Vagina (tissue), 2 donors: ENCODE measurements around the gene ADCY1. TPM values are rescaled to one million over a fixed set of nuclear protein-coding genes. Genes with fewer than 3 reads are reported as not detected.

Experiments used
- DNase-seq, 2 donors: peaks; one replicate each; pipeline ENCODE4 v3.0.0-alpha.2; 2017; ENCODE audit errors: extremely low spot score in 2 of 2
- H3K27ac ChIP-seq: fragments of 200-600 bp; sonication (generic); one replicate; pipeline ENCODE4 v1.5.1; 2019
- H3K27me3 ChIP-seq: fragments of 200-600 bp; sonication (generic); one replicate; pipeline ENCODE4 v1.5.1; 2019
- H3K36me3 ChIP-seq, 2 donors: fragments of 200-600 bp; sonication (generic); one replicate each; pipeline ENCODE4 v1.5.1; 2017 to 2019
- H3K4me1 ChIP-seq: fragments of 200-600 bp; sonication (generic); one replicate; pipeline ENCODE4 v1.5.1; 2019
- H3K4me3 ChIP-seq, 2 donors: fragments of 200-600 bp; sonication (generic); 1 replicate in 1 of 2; 2 replicates in 1 of 2; pipeline ENCODE4 v1.5.1; 2016 to 2019
- H3K9me3 ChIP-seq: fragments of 200-600 bp; sonication (generic); one replicate; pipeline ENCODE4 v1.5.1; 2019
- POLR2A ChIP-seq, 2 donors: fragments of 450-650 bp; IDR thresholded peaks; one replicate each; pipeline ENCODE4 v1.6.1; 2017; ENCODE audit warnings: antibody characterized with exemption in 2 of 2, mild to moderate bottlenecking in 2 of 2, moderate library complexity in 2 of 2
- POLR2AphosphoS5 ChIP-seq, 2 donors: sonication (generic); formaldehyde crosslinking; IDR thresholded peaks; one replicate each; pipeline ENCODE4 v1.9.0; 2017; ENCODE audit warnings: antibody characterized with exemption in 2 of 2, mild to moderate bottlenecking in 2 of 2, low read depth in 1 of 2; ENCODE audit not compliant: insufficient read depth in 1 of 2
- intact Hi-C: fragments of 100-400 bp; cut with DNase I; formaldehyde crosslinking; loops from one replicate; pipeline ENCODE4 v1.15.1; 2023
- total RNA-seq: library from RNA; depleted of rRNA; stranded (reverse); fragments of >200 nt; gene quantifications from one replicate; pipeline ENCODE4 v1.2.3, GENCODE V29; 2016
- TF ChIP-seq, protein P1 (sequence below), 3 experiments: fragments of 450-650 bp in 2 of 3; fragments of 200-600 bp in 1 of 3; sonication (generic) in 1 of 3; IDR thresholded peaks; one replicate each; pipeline ENCODE4 v1.5.1; 2017 to 2019; ENCODE audit warnings: antibody characterized with exemption in 3 of 3, mild to moderate bottlenecking in 2 of 3, moderate library complexity in 2 of 3

The ADCY1 gene
- total RNA-seq, 1 donor from 2014 or later = 2.5 TPM

DNA sequence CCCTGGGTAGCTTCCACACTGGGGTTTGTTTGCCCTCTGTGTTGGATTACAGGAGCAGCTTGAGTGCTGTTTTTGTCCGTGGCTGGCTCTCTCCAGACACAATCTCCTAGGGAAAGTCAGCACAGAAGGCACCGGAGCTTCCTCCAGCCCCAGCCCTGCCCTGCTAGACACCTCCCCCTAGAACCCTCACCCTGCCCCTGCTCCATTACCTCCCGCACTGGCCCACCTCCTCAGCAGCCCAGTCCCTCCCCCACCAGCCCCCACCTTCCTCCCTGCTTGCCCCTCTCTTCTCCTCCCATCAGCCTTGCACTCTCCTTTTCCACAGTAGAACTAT, 130.5 kb downstream of the ADCY1 start:
- H3K27ac ChIP-seq = no peak overlapping the region
- peak in 1 of 2 donors; percentile 54 for DNase-seq
- H3K4me1 ChIP-seq = peaks cover 9% of the 10 kb centered on the region
- H3K4me3 ChIP-seq = no peak overlapping the region
- TF ChIP-seq, protein P1, sequence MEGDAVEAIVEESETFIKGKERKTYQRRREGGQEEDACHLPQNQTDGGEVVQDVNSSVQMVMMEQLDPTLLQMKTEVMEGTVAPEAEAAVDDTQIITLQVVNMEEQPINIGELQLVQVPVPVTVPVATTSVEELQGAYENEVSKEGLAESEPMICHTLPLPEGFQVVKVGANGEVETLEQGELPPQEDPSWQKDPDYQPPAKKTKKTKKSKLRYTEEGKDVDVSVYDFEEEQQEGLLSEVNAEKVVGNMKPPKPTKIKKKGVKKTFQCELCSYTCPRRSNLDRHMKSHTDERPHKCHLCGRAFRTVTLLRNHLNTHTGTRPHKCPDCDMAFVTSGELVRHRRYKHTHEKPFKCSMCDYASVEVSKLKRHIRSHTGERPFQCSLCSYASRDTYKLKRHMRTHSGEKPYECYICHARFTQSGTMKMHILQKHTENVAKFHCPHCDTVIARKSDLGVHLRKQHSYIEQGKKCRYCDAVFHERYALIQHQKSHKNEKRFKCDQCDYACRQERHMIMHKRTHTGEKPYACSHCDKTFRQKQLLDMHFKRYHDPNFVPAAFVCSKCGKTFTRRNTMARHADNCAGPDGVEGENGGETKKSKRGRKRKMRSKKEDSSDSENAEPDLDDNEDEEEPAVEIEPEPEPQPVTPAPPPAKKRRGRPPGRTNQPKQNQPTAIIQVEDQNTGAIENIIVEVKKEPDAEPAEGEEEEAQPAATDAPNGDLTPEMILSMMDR (IDR thresholded peaks at IDR 0.05) = no peak
- TF ChIP-seq POLR2A (IDR thresholded peaks at IDR 0.05) (no peak), POLR2AphosphoS5 (IDR thresholded peaks at IDR 0.05; ENCODE audit: insufficient read depth in 1 of 2, low read depth in 1 of 2) (no peak)
- H3K9me3 ChIP-seq = no peaks in the 10 kb centered on the region
- intact Hi-C loops = no loop called here
- H3K36me3 ChIP-seq = no peaks in the 10 kb centered on the region
- no peaks in the 10 kb centered on the region for H3K27me3 ChIP-seq

- Histone ChIP-seq H3K4me1 (no peaks in the 10 kb centered on the region), H3K9me3 (no peaks in the 10 kb centered on the region), H3K36me3 (no peaks in the 10 kb centered on the region), H3K4me3 (no peak overlapping the region), H3K27me3 (no peaks in the 10 kb centered on the region), H3K27ac (no peak overlapping the region)
- intact Hi-C loops = no loop called here
- TF ChIP-seq POLR2A (IDR thresholded peaks at IDR 0.05) = no peak
- no peak for TF ChIP-seq POLR2AphosphoS5 (IDR thresholded peaks at IDR 0.05; ENCODE audit: insufficient read depth in 1 of 2, low read depth in 1 of 2)
- TF ChIP-seq, protein P1 (IDR thresholded peaks at IDR 0.05) = no peak
- peak; percentile 49 to 71 for DNase-seq
These were observed 134.1 kb downstream of the ADCY1 start for GRCh38 chr7:45708046-45708950.

- Histone ChIP-seq H3K27ac (peak overlapping the region; percentile 73), H3K4me3 (no peak overlapping the region), H3K9me3 (no peaks in the 10 kb centered on the region), H3K4me1 (no peaks in the 10 kb centered on the region), H3K36me3 (no peaks in the 10 kb centered on the region), H3K27me3 (no peaks in the 10 kb centered on the region)
- DNase-seq = peak; percentile 77 to 90
- intact Hi-C loops = no loop called here
- peak in 1 of 2 donors; percentile 61 for TF ChIP-seq POLR2AphosphoS5 (IDR thresholded peaks at IDR 0.05; ENCODE audit: insufficient read depth in 1 of 2, low read depth in 1 of 2)
- TF ChIP-seq, protein P1 (IDR thresholded peaks at IDR 0.05) = no peak
These were observed 135.2 kb downstream of the ADCY1 start for GRCh38 chr7:45709168-45710042.

DNA sequence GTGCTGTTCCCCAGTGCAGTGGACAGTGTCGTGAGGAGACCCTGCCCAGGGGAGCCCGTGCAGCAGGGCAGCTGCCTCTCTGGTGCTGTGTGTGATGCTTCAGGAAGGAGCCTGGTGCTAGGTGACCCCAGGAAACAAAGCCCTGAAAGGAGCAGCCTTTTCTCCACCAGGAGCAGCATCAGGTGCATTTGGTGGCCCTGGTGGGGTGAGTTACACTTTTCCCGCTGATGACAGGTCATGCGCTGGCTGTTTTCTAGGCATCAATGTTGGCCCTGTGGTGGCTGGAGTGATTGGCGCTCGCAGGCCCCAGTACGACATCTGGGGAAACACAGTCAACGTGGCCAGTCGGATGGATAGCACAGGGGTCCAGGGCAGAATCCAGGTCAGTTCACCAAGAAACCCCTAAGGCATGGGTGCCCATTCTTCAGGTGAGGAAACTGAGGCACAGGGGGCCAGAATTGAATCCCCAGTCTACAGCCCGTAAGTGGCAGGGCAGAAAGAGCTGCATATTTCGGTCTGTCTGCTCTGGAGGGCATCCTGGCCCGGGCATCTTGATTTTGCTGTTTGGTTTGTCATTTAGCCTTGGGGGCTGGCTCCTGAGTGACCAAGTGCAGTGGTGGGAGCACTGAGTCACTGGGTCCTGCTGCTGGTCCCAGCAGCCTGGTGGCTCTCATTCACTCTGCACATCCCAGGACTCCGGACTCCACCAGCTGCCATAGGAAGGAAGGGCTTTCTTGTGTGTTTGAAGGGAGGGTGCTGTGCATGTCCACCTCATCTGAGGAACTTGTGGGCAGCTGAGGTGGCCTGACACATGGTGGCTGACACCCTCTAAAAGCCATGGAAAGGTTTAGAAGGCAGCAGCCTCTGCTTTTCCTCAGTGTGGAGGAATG, 136.3 kb downstream of the ADCY1 start:
- intact Hi-C loops = no loop called here
- TF ChIP-seq POLR2A (IDR thresholded peaks at IDR 0.05) (no peak), POLR2AphosphoS5 (IDR thresholded peaks at IDR 0.05; ENCODE audit: insufficient read depth in 1 of 2, low read depth in 1 of 2) (no peak)
- TF ChIP-seq, protein P1 (IDR thresholded peaks at IDR 0.05) = no peak
- no peak overlapping the region for H3K4me3 ChIP-seq
- peak overlapping the region; percentile 73 for H3K27ac ChIP-seq
- no peaks in the 10 kb centered on the region for H3K27me3 ChIP-seq
- no peaks in the 10 kb centered on the region for H3K36me3 ChIP-seq
- peak in 1 of 2 donors; percentile 70 for DNase-seq
- H3K4me1 ChIP-seq = no peaks in the 10 kb centered on the region
- no peaks in the 10 kb centered on the region for H3K9me3 ChIP-seq
